Chondrocyte (in vitro differentiated cells): Measurements from ENCODE around the gene MPPED2. TPM values are rescaled to one million over a fixed set of nuclear protein-coding genes. Genes with fewer than 3 reads are reported as not detected.

ENCODE experiments used
- DNase-seq: peaks from one replicate; pipeline ENCODE4 v3.0.0; 2021; ENCODE audit warnings: mixed read lengths, low spot score
- H3K27ac Mint-ChIP-seq: one replicate; pipeline ENCODE4 v1.8.0; 2021; ENCODE audit warnings: mild to moderate bottlenecking, moderate library complexity, mixed read lengths; ENCODE audit not compliant: unreplicated experiment
- H3K27me3 Mint-ChIP-seq: 2 replicates; pipeline ENCODE4 v1.8.0; 2021; ENCODE audit warnings: low read depth, mixed read lengths
- H3K36me3 Mint-ChIP-seq: 2 replicates; pipeline ENCODE4 v1.8.0; 2021; ENCODE audit warnings: low read depth, mixed read lengths
- H3K4me1 Mint-ChIP-seq: 2 replicates; pipeline ENCODE4 v1.8.0; 2021; ENCODE audit warnings: low read depth, mild to moderate bottlenecking, mixed read lengths
- H3K4me3 Mint-ChIP-seq: one replicate; pipeline ENCODE4 v1.8.0; 2021; ENCODE audit warnings: mild to moderate bottlenecking, moderate library complexity, mixed read lengths; ENCODE audit not compliant: unreplicated experiment
- H3K9me3 Mint-ChIP-seq: 2 replicates; pipeline ENCODE4 v1.8.0; 2021; ENCODE audit warnings: low read depth, mixed read lengths
- CTCF ChIP-seq: fragments of 200-600 bp; sonication (generic); IDR thresholded peaks from 2 replicates; pipeline ENCODE4 v1.5.0; 2021; ENCODE audit warnings: antibody characterized with exemption, mild to moderate bottlenecking, moderate library complexity
- total RNA-seq: library from RNA; stranded (reverse); gene quantifications from 3 replicates; pipeline ENCODE4 v1.2.1, GENCODE V29; 2021

Gene MPPED2
- total RNA-seq, 1 donor from 2014 or later = not detected

- Mint-ChIP-seq H3K36me3 (no peaks in the 10 kb centered on the region), H3K27ac (no peak overlapping the region), H3K4me3 (no peak overlapping the region), H3K27me3 (peaks cover 50% of the 10 kb centered on the region), H3K9me3 (no peaks in the 10 kb centered on the region), H3K4me1 (no peaks in the 10 kb centered on the region)
- no peak for DNase-seq
- TF ChIP-seq CTCF = no peak
Observed at GRCh38 chr11:30424321-30424720, 161.8 kb downstream of the MPPED2 start.

- no peak overlapping the region for H3K27ac Mint-ChIP-seq
- TF ChIP-seq CTCF = no peak
- no peak for DNase-seq
- no peaks in the 10 kb centered on the region for H3K9me3 Mint-ChIP-seq
- H3K4me1 Mint-ChIP-seq = no peaks in the 10 kb centered on the region
- H3K36me3 Mint-ChIP-seq = no peaks in the 10 kb centered on the region
- H3K4me3 Mint-ChIP-seq = no peak overlapping the region
- H3K27me3 Mint-ChIP-seq = peaks cover 51% of the 10 kb centered on the region
Observed at GRCh38 chr11:30423886-30424285, 162.3 kb downstream of the MPPED2 start.

- Mint-ChIP-seq H3K27me3 (peaks cover 57% of the 10 kb centered on the region), H3K36me3 (no peaks in the 10 kb centered on the region), H3K27ac (no peak overlapping the region), H3K4me1 (no peaks in the 10 kb centered on the region), H3K4me3 (no peak overlapping the region), H3K9me3 (no peaks in the 10 kb centered on the region)
- DNase-seq = no peak
- no peak for TF ChIP-seq CTCF
Observed at GRCh38 chr11:30423279-30423648, 162.9 kb downstream of the MPPED2 start.

- TF ChIP-seq CTCF = no peak
- Mint-ChIP-seq H3K4me1 (no peaks in the 10 kb centered on the region), H3K27me3 (peaks cover 59% of the 10 kb centered on the region), H3K4me3 (no peak overlapping the region), H3K9me3 (no peaks in the 10 kb centered on the region), H3K27ac (no peak overlapping the region), H3K36me3 (no peaks in the 10 kb centered on the region)
- DNase-seq = no peak
Observed at GRCh38 chr11:30422447-30423278, 163.5 kb downstream of the MPPED2 start.

GRCh38 chr11:30420233-30420787, 165.8 kb downstream of the MPPED2 start:
- peaks cover 46% of the 10 kb centered on the region for H3K27me3 Mint-ChIP-seq
- no peak overlapping the region for H3K27ac Mint-ChIP-seq
- TF ChIP-seq CTCF = no peak
- no peaks in the 10 kb centered on the region for H3K4me1 Mint-ChIP-seq
- no peak overlapping the region for H3K4me3 Mint-ChIP-seq
- H3K36me3 Mint-ChIP-seq = no peaks in the 10 kb centered on the region
- no peak for DNase-seq
- H3K9me3 Mint-ChIP-seq = no peaks in the 10 kb centered on the region
